ENCODE results near the gene USE1. TPM values are rescaled to one million over a fixed set of nuclear protein-coding genes. Genes with fewer than 3 reads are reported as not detected.
A peak's percentile ranks its signal among the peaks of the same experiment; 100 is the strongest.

USE1 gene
- total and polyA plus RNA-seq, 9 of the 15 experiments (the other 6 are each of a cell fraction or from before 2014, with no cell fraction given): 17.3 to 52.4 (median 34.0) TPM

- TF ChIP-seq, protein P1, sequence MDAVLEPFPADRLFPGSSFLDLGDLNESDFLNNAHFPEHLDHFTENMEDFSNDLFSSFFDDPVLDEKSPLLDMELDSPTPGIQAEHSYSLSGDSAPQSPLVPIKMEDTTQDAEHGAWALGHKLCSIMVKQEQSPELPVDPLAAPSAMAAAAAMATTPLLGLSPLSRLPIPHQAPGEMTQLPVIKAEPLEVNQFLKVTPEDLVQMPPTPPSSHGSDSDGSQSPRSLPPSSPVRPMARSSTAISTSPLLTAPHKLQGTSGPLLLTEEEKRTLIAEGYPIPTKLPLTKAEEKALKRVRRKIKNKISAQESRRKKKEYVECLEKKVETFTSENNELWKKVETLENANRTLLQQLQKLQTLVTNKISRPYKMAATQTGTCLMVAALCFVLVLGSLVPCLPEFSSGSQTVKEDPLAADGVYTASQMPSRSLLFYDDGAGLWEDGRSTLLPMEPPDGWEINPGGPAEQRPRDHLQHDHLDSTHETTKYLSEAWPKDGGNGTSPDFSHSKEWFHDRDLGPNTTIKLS (IDR thresholded peaks at IDR 0.05; ENCODE audit: borderline replicate concordance, low read depth): 0 out of 2 replicates have a peak, but pooled peaks have one; percentile 27
- TF ChIP-seq NR1H2 (CRISPR knock-in tag; IDR thresholded peaks at IDR 0.05) (no peak), BCOR (IDR thresholded peaks at IDR 0.05) (peak; percentile 69; the same call in 1 of the 2 replicates), ZNF165 (CRISPR knock-in tag; IDR thresholded peaks at IDR 0.05; ENCODE audit: borderline replicate concordance) (no peak), ZFP36 (IDR thresholded peaks at IDR 0.05; ENCODE audit: low read depth, low read length, partially characterized antibody) (peak; percentile 32), TRIM28 (IDR thresholded peaks at IDR 0.05) (no peak), DMBX1 (CRISPR knock-in tag; IDR thresholded peaks at IDR 0.05; ENCODE audit: borderline replicate concordance) (no peak), CCNT2 (IDR thresholded peaks at IDR 0.05; ENCODE audit: borderline replicate concordance, extremely low read depth, insufficient read length, low read depth, low read length) (peak; percentile 17), ZC3H4 (CRISPR knock-in tag; IDR thresholded peaks at IDR 0.05; ENCODE audit: borderline replicate concordance) (peak; percentile 21; the same call in 1 of the 2 replicates), KDM1A (IDR thresholded peaks at IDR 0.05) (peak in 1 of 2 experiments; percentile 68; a peak in 3 of 4 replicates), CHD1 (IDR thresholded peaks at IDR 0.05; ENCODE audit: low read length) (peak; percentile 94), NR2F6 (CRISPR knock-in tag; IDR thresholded peaks at IDR 0.05) (no peak), RBFOX2 (IDR thresholded peaks at IDR 0.05; ENCODE audit: low read depth, low read length) (peak; percentile 48; the same call in 1 of the 2 replicates), RBM22 (IDR thresholded peaks at IDR 0.05; ENCODE audit: low read depth, low read length, poor library complexity, severe bottlenecking) (no peak), STAG1 (CRISPR knock-in tag; IDR thresholded peaks at IDR 0.05; ENCODE audit: borderline replicate concordance) (no peak), ZKSCAN8 (CRISPR knock-in tag; IDR thresholded peaks at IDR 0.05) (peak; percentile 100)
Measured at GRCh38 chr19:17244618-17245534, 29.7 kb downstream of the USE1 start (continued).

All from K562 (cell line).